Stimulated activated effector memory CD8-positive, alpha-beta T cell treated with anti-CD3 and anti-CD28 coated beads, Interleukin-12 subunit alpha, Interleukin-12 subunit beta, amount 100 ng/mL, for 72 hours (primary cell): ENCODE measurements around the gene TMEM45B.
"Not testable (repeated sequence)": the region's sequence is repeated elsewhere in the genome, so short reads cannot be mapped to it uniquely, and the experiment has no call there.

Experiments used
- ATAC-seq: fragments of 150-1000 bp; cut with Tn5 transposase; 2 replicates; pipeline ENCODE4 v1.10.0; 2021
- DNase-seq, 2 donors: peaks; one replicate each; pipeline ENCODE4 v3.0.0; 2021 to 2022; ENCODE audit warnings: low spot score in 2 of 2
- H3K27ac Mint-ChIP-seq: one replicate; pipeline ENCODE4 v1.8.0; 2022; ENCODE audit warnings: mild to moderate bottlenecking, mixed read lengths
- H3K36me3 Mint-ChIP-seq: one replicate; pipeline ENCODE4 v1.8.0; 2022; ENCODE audit warnings: mild to moderate bottlenecking, mixed read lengths
- H3K4me1 Mint-ChIP-seq: one replicate; pipeline ENCODE4 v1.8.0; 2022; ENCODE audit warnings: mixed read lengths
- H3K4me3 Mint-ChIP-seq: one replicate; pipeline ENCODE4 v1.8.0; 2022; ENCODE audit warnings: mild to moderate bottlenecking, mixed read lengths
- H3K9me3 Mint-ChIP-seq: one replicate; pipeline ENCODE4 v1.8.0; 2022; ENCODE audit warnings: mixed read lengths

Gene TMEM45B

DNA sequence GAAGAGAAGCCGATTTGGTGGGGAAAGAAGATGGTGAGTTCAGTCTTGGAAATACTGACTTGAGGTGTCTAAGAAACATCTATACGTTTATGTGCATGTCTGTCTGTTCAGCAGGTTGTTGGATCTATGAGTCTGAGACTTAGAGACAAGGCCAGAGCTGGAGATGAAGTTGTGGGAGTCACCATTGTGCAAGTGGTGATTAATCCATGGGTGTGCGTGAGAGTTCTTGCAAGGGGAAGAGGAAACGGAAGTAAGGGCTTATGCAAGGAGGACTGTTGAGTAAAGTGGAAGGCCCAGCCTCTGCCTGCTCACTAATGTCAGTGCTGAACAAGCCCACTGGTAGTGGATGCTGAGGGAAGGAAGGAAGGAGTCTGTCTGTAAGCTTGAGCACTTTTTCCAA, 9.7 kb downstream of the TMEM45B start:
- no peak for DNase-seq
- ATAC-seq: peak; percentile 58
- H3K4me3 Mint-ChIP-seq: no peak overlapping the region
- H3K9me3 Mint-ChIP-seq: peaks cover 3% of the 10 kb centered on the region
- no peaks in the 10 kb centered on the region for H3K4me1 Mint-ChIP-seq
- no peaks in the 10 kb centered on the region for H3K36me3 Mint-ChIP-seq
- no peak overlapping the region for H3K27ac Mint-ChIP-seq

DNA sequence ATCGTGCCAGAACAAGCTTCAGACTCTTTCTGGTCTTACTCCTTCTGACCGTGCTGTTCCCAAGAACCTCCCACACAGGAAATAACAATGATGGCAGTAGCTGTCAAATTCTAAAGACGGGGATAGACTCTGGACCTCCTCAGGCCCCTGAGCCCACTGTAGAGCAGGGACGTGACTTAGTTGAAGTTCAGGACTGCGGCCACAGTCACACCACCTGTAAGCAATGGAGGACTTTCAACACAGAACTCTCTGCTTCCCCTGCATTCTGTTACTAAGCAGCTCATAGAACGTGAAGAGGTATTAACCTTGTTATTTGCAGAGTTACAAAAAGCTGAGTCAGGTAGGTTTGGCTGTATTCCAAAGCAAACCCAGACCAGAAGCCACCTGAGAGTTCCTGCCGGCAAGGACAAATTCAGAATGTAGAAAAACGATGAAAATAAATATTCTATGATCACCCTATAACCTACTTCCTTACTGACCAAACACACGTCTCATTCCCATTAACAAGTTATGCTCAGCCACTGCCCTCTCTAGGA, 12.7 kb downstream of the TMEM45B start:
- H3K27ac Mint-ChIP-seq: no peak overlapping the region
- DNase-seq (no peak), ATAC-seq (no peak)
- peaks cover 3% of the 10 kb centered on the region for H3K9me3 Mint-ChIP-seq
- no peak overlapping the region for H3K4me3 Mint-ChIP-seq
- no peaks in the 10 kb centered on the region for H3K36me3 Mint-ChIP-seq
- no peaks in the 10 kb centered on the region for H3K4me1 Mint-ChIP-seq

DNA sequence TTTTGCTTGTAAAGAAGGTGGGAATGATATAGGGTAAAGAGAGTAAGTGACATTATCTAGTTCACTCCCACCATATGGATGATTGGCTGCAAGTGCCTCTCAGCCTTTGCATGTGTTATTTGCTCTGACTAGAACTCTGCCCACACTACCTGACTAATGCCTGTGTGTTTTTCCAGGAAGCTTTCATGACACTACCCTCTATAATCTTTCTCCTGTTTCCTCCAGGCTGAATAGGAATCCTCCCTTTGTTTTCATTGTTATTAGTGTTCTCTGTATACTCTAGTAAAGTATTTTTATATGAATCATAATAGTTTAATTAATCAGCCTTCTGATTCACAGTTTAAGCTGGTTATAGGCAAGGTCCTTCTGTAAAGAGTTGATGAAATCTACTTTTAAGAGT, 13.8 kb downstream of the TMEM45B start:
- H3K4me1 Mint-ChIP-seq, H3K9me3 Mint-ChIP-seq, H3K4me3 Mint-ChIP-seq, DNase-seq, H3K36me3 Mint-ChIP-seq, H3K27ac Mint-ChIP-seq: not testable (repeated sequence)
- peak; percentile 82 for ATAC-seq

DNA sequence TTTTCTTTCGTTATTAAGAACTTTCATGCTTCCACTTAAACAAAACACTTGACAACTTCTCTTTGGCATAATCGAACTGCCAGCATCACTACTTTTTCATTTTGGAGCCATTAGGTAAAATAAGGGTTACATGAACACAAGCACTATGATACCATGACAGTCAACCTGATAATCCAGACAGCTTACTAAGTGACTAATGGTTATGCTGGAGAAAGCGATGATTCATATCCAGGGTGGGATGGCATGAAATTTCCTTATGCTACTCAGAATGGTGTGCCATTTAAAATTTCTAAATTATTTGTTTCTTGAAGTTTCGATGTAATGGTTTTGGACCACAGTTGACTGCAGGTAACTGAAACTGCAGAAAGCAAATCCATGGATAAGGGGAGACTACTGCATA, 15.6 kb downstream of the TMEM45B start:
- not testable (repeated sequence) for H3K4me3 Mint-ChIP-seq, ATAC-seq, H3K9me3 Mint-ChIP-seq, H3K4me1 Mint-ChIP-seq, H3K36me3 Mint-ChIP-seq, DNase-seq, H3K27ac Mint-ChIP-seq

DNA sequence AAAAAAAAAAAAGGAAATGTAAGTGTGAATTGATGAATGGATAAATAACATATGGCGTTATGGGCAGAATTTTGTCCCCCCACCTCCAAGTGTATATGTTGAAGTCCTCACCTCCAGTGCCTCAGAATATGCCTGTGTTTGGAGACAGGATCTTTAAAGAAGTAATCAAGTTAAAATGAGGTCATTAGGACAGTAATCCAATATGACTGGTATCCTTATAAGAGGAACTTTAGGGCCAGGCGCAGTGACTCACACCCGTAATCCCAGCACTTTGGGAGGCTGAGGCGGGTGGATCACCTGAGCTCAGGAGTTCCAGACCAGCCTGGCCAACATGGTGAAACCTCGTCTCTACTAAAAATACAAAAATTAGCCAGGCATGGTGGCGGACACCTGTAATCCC, 17.6 kb downstream of the TMEM45B start:
- not testable (repeated sequence) for H3K4me3 Mint-ChIP-seq, H3K4me1 Mint-ChIP-seq

DNA sequence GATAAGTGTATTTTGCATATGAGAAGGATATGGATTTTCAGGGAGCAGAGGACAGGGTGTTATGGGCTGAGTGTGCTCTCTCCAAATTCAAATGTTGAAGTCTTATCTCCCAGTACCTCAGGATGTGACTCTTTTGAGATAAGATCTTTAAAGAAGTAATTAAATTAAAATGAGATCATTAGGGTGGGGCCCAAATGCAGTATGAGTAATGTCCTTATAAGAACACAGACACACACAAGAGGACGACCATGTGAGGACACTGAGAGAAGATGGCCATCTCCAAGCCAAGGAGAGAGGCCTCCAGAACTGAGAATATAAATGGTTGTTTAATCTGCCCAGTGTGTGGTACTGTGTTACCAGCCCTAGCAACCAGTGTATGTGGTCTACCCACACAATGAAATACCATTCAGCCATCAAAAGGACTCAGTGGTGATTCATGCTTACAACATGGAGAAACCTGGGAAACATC, 20.8 kb downstream of the TMEM45B start:
- H3K36me3 Mint-ChIP-seq, H3K9me3 Mint-ChIP-seq, ATAC-seq, H3K27ac Mint-ChIP-seq, H3K4me3 Mint-ChIP-seq, DNase-seq, H3K4me1 Mint-ChIP-seq: not testable (repeated sequence)

More for the DNA sequence above, 17.6 kb downstream of the TMEM45B start:
- not testable (repeated sequence) for H3K36me3 Mint-ChIP-seq, H3K27ac Mint-ChIP-seq, DNase-seq, H3K9me3 Mint-ChIP-seq, ATAC-seq

DNA sequence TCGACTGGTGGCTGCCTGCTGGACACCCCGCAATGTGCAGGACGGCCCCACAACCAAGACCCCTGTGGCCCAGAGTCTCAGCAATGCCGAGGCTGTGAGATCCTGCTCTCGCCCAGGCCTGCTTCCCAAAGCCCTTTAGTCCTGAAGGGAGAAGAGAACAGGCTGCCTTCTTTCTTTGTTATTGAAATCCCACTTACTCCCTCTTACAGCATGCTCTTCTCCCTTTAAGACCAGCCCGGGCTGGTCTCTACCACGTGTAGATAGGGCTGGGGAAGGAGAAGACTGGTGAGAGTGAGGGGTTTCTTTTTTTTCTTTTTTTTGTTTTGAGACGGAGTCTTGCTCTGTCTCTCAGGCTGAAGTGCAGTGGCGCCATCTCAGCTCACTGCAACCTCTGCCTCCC, 21.3 kb downstream of the TMEM45B start:
- H3K4me3 Mint-ChIP-seq: no peak overlapping the region
- peaks cover 3% of the 10 kb centered on the region for H3K4me1 Mint-ChIP-seq
- ATAC-seq (no peak), DNase-seq (no peak)
- no peaks in the 10 kb centered on the region for H3K36me3 Mint-ChIP-seq
- H3K27ac Mint-ChIP-seq: no peak overlapping the region
- H3K9me3 Mint-ChIP-seq: peaks cover 3% of the 10 kb centered on the region

DNA sequence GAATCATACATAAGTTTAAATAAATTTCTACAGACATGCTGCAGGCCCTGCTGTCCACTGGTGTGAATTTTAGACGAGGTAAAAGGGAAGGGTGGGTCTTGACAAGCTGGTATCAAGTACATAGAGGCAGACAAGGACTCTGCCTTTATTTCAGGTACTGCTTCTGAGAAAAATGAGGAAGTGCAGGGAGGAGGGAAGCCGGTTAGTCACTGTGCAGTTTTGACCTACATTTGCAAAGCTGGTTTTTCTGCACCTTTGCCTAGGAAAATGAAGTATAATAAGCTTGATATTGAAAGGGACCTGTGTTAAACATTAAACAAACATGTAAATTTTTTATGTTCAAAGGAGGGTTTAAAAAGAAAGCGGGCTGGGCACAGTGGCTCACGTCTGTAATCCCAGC, 24.6 kb downstream of the TMEM45B start:
- Mint-ChIP-seq H3K9me3 (peaks cover 3% of the 10 kb centered on the region), H3K4me3 (no peak overlapping the region), H3K27ac (no peak overlapping the region), H3K36me3 (no peaks in the 10 kb centered on the region), H3K4me1 (peaks cover 6% of the 10 kb centered on the region)
- no peak for DNase-seq
- ATAC-seq: no peak

DNA sequence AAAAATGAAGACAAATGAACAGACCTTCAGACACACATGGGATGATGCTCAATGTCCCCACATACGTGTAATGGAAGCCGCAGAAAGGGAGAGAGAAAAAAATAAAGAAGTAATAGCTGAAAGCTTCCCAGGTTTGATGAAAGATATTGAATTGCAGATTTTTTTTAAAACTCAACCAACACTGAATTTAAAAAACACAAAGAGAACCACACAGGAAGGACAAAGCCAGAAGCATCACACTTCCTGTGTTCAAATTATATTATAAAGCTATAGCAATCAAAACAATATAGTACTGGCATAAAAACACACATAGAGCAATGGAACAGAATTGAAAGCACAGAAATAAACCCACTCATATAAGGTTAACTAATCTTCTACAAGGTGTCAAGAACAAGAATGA, 26.5 kb downstream of the TMEM45B start:
- ATAC-seq: no peak
- Mint-ChIP-seq H3K9me3 (peaks cover 3% of the 10 kb centered on the region), H3K4me3 (no peak overlapping the region), H3K36me3 (no peaks in the 10 kb centered on the region), H3K4me1 (peaks cover 15% of the 10 kb centered on the region), H3K27ac (no peak overlapping the region)
- DNase-seq: no peak

DNA sequence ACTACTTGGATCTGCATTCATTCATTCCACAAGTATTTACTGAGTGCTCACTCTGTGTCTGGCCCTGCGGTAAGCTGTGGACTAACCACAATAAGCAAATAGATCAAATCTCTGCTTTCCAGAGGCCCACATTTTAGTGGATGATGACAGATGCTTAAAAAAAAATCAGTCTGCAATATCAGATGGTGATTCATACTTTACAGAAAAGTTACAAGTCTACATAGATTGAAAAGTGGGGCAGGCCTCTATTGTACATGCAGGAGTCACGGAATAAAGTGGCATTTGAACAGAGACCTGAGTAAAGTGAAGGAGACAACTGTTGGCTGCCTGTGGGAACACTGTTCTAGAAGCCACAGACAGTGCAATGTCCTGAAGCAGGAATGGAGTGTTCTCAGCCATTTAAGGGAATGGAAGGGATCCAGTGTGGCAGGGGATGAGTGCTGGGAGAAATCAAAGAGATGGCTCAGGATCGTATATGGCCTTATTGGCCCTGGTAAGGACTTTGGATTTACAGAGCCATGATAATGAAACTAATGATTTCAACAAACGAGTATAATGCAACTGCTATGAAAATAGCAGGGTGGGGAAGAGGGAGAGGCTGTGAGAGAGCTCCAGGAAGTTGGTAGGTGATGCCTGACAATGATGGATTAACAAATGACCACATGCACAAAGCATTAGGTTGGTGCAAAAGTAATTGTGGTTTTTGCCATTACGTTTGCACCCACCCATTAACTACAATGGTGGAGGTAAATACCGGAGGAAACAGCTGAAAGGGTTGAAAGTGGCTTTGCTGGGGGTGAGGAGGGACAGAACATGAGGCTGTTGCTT, 31.1 kb downstream of the TMEM45B start:
- Mint-ChIP-seq H3K4me1 (peaks cover 15% of the 10 kb centered on the region), H3K27ac (no peak overlapping the region), H3K36me3 (no peaks in the 10 kb centered on the region), H3K4me3 (peak overlapping the region; percentile 20), H3K9me3 (peaks cover 3% of the 10 kb centered on the region)
- DNase-seq: no peak
- ATAC-seq: peak; percentile 96

DNA sequence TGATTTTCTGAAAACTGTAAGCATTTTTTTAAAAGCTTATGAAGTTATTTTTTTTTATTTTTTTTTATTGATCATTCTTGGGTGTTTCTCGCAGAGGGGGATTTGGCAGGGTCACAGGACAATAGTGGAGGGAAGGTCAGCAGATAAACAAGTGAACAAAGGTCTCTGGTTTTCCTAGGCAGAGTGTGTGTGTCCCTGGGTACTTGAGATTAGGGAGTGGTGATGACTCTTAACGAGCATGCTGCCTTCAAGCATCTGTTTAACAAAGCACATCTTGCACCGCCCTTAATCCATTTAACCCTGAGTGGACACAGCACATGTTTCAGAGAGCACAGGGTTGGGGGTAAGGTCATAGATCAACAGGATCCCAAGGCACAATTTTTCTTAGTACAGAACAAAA, 31.7 kb downstream of the TMEM45B start:
- ATAC-seq, H3K27ac Mint-ChIP-seq, H3K9me3 Mint-ChIP-seq, H3K36me3 Mint-ChIP-seq, H3K4me1 Mint-ChIP-seq, DNase-seq, H3K4me3 Mint-ChIP-seq: not testable (repeated sequence)

DNA sequence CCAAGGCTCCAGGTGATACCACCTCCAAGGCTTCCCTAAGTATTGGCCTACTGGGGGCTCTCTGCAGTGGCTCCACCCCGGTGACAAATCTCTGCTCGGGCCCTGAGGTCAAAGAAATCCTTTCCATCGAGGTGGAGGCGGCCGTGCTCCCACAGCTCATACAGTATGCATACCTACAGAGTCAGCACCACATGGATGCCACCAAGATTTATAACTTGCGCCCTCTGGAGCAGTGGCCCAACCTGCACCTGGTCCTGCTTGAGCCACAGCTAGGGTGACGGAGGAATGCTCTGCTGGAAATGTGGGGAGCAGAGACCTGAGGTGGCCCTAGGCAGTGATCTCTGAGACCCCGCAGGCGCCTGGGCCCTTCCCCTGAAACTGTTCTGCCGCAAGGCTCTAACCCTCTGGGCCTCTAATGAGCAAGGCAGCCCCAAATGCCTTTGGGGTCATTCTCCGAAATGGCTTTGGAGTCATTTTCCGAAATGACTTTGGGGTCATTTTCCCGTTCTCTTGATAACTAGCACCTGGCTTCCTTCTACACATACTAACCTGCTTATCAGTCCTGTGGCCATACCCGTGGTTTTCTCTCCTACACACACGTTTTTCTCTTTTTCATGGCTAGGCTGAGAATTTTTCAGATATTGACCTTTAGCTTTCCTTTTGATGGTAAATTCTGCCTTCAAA, 33.9 kb downstream of the TMEM45B start:
- H3K4me3 Mint-ChIP-seq: no peak overlapping the region
- H3K4me1 Mint-ChIP-seq: peaks cover 29% of the 10 kb centered on the region
- H3K9me3 Mint-ChIP-seq: no peaks in the 10 kb centered on the region
- no peak for DNase-seq
- no peak for ATAC-seq
- H3K27ac Mint-ChIP-seq: no peak overlapping the region
- H3K36me3 Mint-ChIP-seq: no peaks in the 10 kb centered on the region

DNA sequence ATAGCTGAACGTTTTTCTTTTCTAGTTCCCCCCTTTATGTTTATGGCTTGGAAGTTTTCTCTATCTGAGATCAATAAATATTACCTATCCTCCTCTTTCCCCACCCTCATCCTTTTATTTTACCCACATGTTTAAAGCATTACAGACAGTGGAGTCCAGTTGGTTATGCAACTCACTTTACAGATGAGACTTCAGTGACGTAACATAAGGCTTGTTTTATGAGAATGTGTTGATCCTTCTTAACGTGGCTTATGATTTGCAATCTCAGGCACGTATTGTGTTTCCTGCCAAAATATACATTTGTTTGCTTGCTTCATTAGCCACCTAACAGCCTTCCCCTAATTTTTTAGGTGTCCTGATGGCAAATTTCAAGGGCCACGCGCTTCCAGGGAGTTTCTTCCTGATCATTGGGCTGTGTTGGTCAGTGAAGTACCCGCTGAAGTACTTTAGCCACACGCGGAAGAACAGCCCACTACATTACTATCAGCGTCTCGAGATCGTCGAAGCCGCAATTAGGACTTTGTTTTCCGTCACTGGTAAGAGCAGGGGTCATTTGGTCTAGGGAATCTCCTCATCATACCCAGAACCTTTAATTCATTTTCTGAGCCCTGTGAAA, 36.6 kb downstream of the TMEM45B start:
- no peak for ATAC-seq
- Mint-ChIP-seq H3K4me3 (no peak overlapping the region), H3K9me3 (no peaks in the 10 kb centered on the region), H3K27ac (no peak overlapping the region), H3K4me1 (peaks cover 20% of the 10 kb centered on the region), H3K36me3 (no peaks in the 10 kb centered on the region)
- DNase-seq: no peak

DNA sequence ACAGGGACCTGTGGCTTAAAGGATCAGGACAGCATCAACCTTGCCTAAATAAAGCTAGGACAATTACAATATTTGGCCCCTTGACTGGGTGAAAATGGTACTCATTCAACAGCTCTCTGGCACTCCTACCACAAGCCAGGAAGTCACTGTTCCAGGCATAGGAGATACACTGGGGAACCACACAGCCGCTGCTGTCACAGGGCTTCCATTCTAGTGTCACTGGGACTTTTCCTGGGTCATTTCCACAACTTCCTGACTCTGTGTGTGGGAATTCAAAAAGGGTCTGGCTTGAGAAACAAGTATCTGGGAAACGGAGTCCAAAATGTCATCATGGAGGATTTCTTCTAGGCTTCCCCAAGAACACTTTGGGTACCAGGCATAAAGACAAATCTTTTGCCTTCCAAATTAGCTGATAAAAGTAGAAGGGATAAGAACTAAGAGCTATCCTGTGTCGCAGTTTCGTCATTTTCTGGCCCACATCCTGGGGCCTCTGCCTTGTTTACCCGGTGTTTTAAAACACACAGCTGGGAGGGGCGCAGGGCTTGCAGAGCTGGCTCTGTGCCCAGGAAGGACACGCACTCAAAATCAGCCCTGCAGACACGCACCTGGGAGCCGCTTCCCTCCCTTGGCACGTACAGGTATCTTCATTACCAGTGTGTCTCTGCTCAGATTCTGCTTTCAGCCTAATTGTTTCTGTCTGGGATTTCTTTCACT, 38.0 kb downstream of the TMEM45B start:
- H3K4me3 Mint-ChIP-seq: no peak overlapping the region
- H3K4me1 Mint-ChIP-seq: peaks cover 20% of the 10 kb centered on the region
- no peaks in the 10 kb centered on the region for H3K9me3 Mint-ChIP-seq
- H3K36me3 Mint-ChIP-seq: peaks cover 5% of the 10 kb centered on the region
- H3K27ac Mint-ChIP-seq: peak overlapping the region; percentile 88
- peak; percentile 69 for ATAC-seq
- DNase-seq: no peak

DNA sequence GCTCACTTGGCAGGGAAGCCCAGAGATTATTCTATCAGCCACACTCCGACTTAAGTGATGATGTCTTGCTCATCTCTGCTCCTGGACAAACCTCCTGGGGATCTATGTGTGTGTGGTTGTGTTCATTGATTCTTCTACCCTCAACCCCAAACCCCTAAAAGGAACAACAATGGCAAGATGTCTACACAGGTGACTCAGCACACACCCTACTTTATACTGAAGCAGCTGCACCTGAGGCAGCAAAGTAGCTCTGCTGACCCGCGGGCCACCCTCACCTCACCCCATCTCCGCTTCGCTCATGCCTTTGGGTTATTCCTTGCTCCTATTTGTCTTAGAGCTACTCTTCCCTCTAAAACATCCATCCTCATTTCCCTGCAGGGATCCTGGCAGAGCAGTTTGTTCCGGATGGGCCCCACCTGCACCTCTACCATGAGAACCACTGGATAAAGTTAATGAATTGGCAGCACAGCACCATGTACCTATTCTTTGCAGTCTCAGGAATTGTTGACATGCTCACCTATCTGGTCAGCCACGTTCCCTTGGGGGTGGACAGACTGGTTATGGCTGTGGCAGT, 38.7 kb downstream of the TMEM45B start:
- Mint-ChIP-seq H3K27ac (peak overlapping the region; percentile 88), H3K36me3 (peaks cover 5% of the 10 kb centered on the region), H3K4me1 (peaks cover 20% of the 10 kb centered on the region), H3K4me3 (no peak overlapping the region), H3K9me3 (no peaks in the 10 kb centered on the region)
- ATAC-seq (peak; percentile 39), DNase-seq (no peak)
